MM.1S (cell line): Measurements from ENCODE around the gene PGGHG.

Experiments
- DNase-seq: peaks from one replicate; pipeline ENCODE4 v3.0.0-alpha.2; 2015
- H2AFZ ChIP-seq: fragments of 300-600 bp; sonication (generic); 2 replicates; pipeline ENCODE4 v1.6.0; 2016; ENCODE audit warnings: antibody characterized with exemption, low read length
- H3F3A ChIP-seq: fragments of 300-600 bp; sonication (generic); 2 replicates; pipeline ENCODE4 v1.6.1; 2016; ENCODE audit warnings: mild to moderate bottlenecking, antibody characterized with exemption, low read length, moderate library complexity, mixed read lengths; ENCODE audit not compliant: insufficient read depth
- H3K27ac ChIP-seq: fragments of 300-600 bp; sonication (generic); 2 replicates; pipeline ENCODE4 v1.5.1; 2016; ENCODE audit warnings: mild to moderate bottlenecking, low read length
- H3K27me3 ChIP-seq: fragments of 300-600 bp; sonication (generic); replicated peaks from 2 replicates; pipeline ENCODE4 v1.6.0; 2016; ENCODE audit warnings: low read length; ENCODE audit not compliant: insufficient read depth
- H3K36me3 ChIP-seq: fragments of 300-600 bp; sonication (generic); replicated peaks from 2 replicates; pipeline ENCODE4 v1.6.1; 2016; ENCODE audit warnings: mild to moderate bottlenecking, low read length, mixed read lengths; ENCODE audit not compliant: insufficient read depth
- H3K4me1 ChIP-seq: fragments of 300-600 bp; sonication (generic); 2 replicates; pipeline ENCODE4 v1.6.1; 2016; ENCODE audit warnings: low read length, mixed read lengths
- H3K4me2 ChIP-seq: fragments of 300-600 bp; sonication (generic); 2 replicates; pipeline ENCODE4 v1.6.0; 2016; ENCODE audit warnings: low read depth, low read length
- H3K4me3 ChIP-seq: fragments of 300-600 bp; sonication (generic); 2 replicates; pipeline ENCODE4 v1.5.1; 2016; ENCODE audit warnings: low read length, mixed read lengths
- H3K79me2 ChIP-seq: fragments of 300-600 bp; sonication (generic); 2 replicates; pipeline ENCODE4 v1.6.1; 2016; ENCODE audit warnings: mixed run types, low read length, mixed read lengths
- H3K9ac ChIP-seq: fragments of 300-600 bp; sonication (generic); 2 replicates; pipeline ENCODE4 v1.6.1; 2016; ENCODE audit warnings: low read length, mixed read lengths
- H3K9me2 ChIP-seq: fragments of 300-600 bp; sonication (generic); replicated peaks from 2 replicates; pipeline ENCODE4 v1.6.1; 2016; ENCODE audit warnings: mild to moderate bottlenecking, low read length, mixed read lengths; ENCODE audit not compliant: insufficient read depth
- H3K9me3 ChIP-seq: fragments of 300-600 bp; sonication (generic); replicated peaks from 2 replicates; pipeline ENCODE4 v1.6.1; 2016; ENCODE audit warnings: mild to moderate bottlenecking, low read length, mixed read lengths; ENCODE audit not compliant: insufficient read depth
- H4K20me1 ChIP-seq: fragments of 300-600 bp; sonication (generic); 2 replicates; pipeline ENCODE4 v1.6.1; 2016; ENCODE audit warnings: mild to moderate bottlenecking, low read length, moderate library complexity, mixed read lengths; ENCODE audit not compliant: insufficient read depth
- CTCF ChIP-seq: fragments of 300-600 bp; sonication (generic); IDR thresholded peaks from 2 replicates; pipeline ENCODE4 v1.5.1; 2016; ENCODE audit warnings: antibody characterized with exemption, low read length, mixed read lengths
- EZH2 ChIP-seq: fragments of 300-600 bp; sonication (generic); optimal IDR thresholded peaks from 2 replicates; pipeline ENCODE3; 2017; ENCODE audit warnings: low read depth, mild to moderate bottlenecking, antibody characterized with exemption, low read length, mixed read lengths
- EZH2phosphoT487 ChIP-seq: fragments of 300-600 bp; sonication (generic); IDR thresholded peaks from 2 replicates; pipeline ENCODE4 v1.6.1; 2018; ENCODE audit warnings: antibody characterized with exemption, low read length

PGGHG gene

DNA sequence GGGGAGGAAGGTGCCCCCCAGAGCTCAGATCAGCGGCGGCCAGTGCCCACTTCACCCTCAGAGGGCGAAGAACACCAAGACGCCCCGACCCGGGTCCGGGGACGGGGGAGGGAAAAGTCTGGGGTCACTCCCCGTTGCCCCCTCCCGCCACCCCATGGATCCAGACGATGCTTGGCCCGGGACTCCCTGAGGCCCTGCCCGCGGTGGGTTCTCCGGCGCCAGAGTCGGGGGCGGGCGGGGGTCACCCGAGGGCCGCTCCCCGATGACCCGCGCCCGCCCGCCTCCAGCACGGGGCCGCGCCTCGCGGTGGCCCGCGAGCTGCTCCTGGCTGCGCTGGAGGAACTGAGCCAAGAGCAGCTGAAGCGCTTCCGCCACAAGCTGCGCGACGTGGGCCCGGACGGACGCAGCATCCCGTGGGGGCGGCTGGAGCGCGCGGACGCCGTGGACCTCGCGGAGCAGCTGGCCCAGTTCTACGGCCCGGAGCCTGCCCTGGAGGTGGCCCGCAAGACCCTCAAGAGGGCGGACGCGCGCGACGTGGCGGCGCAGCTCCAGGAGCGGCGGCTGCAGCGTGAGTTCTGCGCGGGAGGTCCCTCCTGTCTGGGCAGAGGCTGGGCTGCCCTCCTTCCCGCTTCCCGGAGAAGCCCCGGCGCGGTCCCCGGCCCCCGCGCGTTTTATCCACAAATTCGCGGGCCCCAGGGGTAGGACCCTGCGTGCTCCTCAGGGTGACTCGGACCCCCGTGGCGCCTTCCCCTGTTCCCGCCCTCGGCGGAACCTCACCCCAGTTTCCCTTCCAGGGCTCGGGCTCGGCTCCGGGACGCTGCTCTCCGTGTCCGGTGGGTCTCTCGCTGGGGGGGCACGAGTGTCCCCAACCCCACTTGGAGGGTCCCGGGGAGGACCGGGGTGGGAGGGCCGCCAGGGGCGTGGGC, 9.6 kb upstream of the PGGHG start:
- Histone ChIP-seq H3K4me2 (no peak overlapping the region), H3K36me3 (no peaks in the 10 kb centered on the region), H3F3A (no peaks in the 10 kb centered on the region), H3K27ac (no peak overlapping the region), H3K27me3 (peaks cover 31% of the 10 kb centered on the region), H3K4me3 (no peak overlapping the region), H4K20me1 (no peaks in the 10 kb centered on the region), H3K79me2 (no peaks in the 10 kb centered on the region), H3K4me1 (no peaks in the 10 kb centered on the region), H3K9me3 (no peaks in the 10 kb centered on the region), H3K9me2 (no peaks in the 10 kb centered on the region), H2AFZ (no peak overlapping the region), H3K9ac (no peak overlapping the region)
- TF ChIP-seq EZH2, result no peak
- no peak for TF ChIP-seq EZH2phosphoT487
- no peak for TF ChIP-seq CTCF
- DNase-seq, result no peak

- H3K79me2 ChIP-seq, result no peaks in the 10 kb centered on the region
- H2AFZ ChIP-seq, result no peak overlapping the region
- no peaks in the 10 kb centered on the region for H3K36me3 ChIP-seq
- DNase-seq, result no peak
- H3K4me1 ChIP-seq, result no peaks in the 10 kb centered on the region
- TF ChIP-seq EZH2phosphoT487 (no peak), CTCF (no peak), EZH2 (no peak)
- no peak overlapping the region for H3K9ac ChIP-seq
- no peak overlapping the region for H3K4me2 ChIP-seq
- H3F3A ChIP-seq, result no peaks in the 10 kb centered on the region
- H3K9me2 ChIP-seq, result no peaks in the 10 kb centered on the region
- H3K27me3 ChIP-seq, result peaks cover 31% of the 10 kb centered on the region
- H3K27ac ChIP-seq, result no peak overlapping the region
- H3K9me3 ChIP-seq, result no peaks in the 10 kb centered on the region
- H3K4me3 ChIP-seq, result no peak overlapping the region
- no peaks in the 10 kb centered on the region for H4K20me1 ChIP-seq
Measured at GRCh38 chr11:279966-280705, 8.8 kb upstream of the PGGHG start.

DNA sequence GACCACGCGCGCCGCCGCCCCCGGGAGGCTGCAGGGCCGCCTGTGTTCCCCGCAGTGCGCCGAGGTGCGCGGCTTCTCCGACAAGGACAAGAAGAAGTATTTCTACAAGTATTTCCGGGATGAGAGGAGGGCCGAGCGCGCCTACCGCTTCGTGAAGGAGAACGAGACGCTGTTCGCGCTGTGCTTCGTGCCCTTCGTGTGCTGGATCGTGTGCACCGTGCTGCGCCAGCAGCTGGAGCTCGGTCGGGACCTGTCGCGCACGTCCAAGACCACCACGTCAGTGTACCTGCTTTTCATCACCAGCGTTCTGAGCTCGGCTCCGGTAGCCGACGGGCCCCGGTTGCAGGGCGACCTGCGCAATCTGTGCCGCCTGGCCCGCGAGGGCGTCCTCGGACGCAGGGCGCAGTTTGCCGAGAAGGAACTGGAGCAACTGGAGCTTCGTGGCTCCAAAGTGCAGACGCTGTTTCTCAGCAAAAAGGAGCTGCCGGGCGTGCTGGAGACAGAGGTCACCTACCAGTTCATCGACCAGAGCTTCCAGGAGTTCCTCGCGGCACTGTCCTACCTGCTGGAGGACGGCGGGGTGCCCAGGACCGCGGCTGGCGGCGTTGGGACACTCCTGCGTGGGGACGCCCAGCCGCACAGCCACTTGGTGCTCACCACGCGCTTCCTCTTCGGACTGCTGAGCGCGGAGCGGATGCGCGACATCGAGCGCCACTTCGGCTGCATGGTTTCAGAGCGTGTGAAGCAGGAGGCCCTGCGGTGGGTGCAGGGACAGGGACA, 8.0 kb upstream of the PGGHG start:
- Histone ChIP-seq H3K36me3 (no peaks in the 10 kb centered on the region), H3K27me3 (peaks cover 31% of the 10 kb centered on the region), H3K4me2 (no peak overlapping the region), H3K9ac (no peak overlapping the region), H3K9me2 (no peaks in the 10 kb centered on the region), H3K4me1 (no peaks in the 10 kb centered on the region), H3F3A (no peaks in the 10 kb centered on the region), H3K4me3 (no peak overlapping the region), H2AFZ (no peak overlapping the region), H3K27ac (no peak overlapping the region), H4K20me1 (no peaks in the 10 kb centered on the region), H3K9me3 (no peaks in the 10 kb centered on the region), H3K79me2 (no peaks in the 10 kb centered on the region)
- no peak for DNase-seq
- TF ChIP-seq CTCF (no peak), EZH2phosphoT487 (no peak), EZH2 (no peak)
